Endothelial cell of umbilical vein (primary cell): ENCODE measurements around the gene CNNM4. TPM values are rescaled to one million over a fixed set of nuclear protein-coding genes. Genes with fewer than 3 reads are reported as not detected.

ENCODE experiments used
- BruUV-seq: library from RNA; stranded (reverse); fragments of 400-500 nt; replicated peaks from 2 replicates; lab custom pipeline; 2021; lab: Mats Ljungman, UMichigan
- CTCF ChIA-PET: fragments of 300-600, 350-600 bp; sonication (Branson Sonifier 250); formaldehyde crosslinking; loops from one replicate; lab custom pipeline; 2021; ENCODE audit warnings: antibody characterized with exemption, inconsistent platforms; lab: Charles Lee
- POLR2A ChIA-PET: fragments of 300-600, 350-600 bp; sonication (Branson Sonifier 250); formaldehyde crosslinking; loops from one replicate; lab custom pipeline; 2021; ENCODE audit warnings: antibody characterized with exemption, inconsistent platforms; lab: Charles Lee
- DNase-seq: peaks from one replicate; pipeline ENCODE4 v3.0.0-alpha.2; 2011; ENCODE audit warnings: low read depth, low spot score
- FAIRE-seq: peaks from 2 replicates; lab custom pipeline; 2011; peaks lifted over from hg19 to GRCh38; lab: Jason Lieb, UNC
- H2AFZ ChIP-seq: 2 replicates; pipeline ENCODE4 v1.6.0; 2012; ENCODE audit warnings: low read depth, low read length, control low read depth, inconsistent platforms
- H3K27ac ChIP-seq: 2 replicates; pipeline ENCODE4 v1.5.1; 2011; ENCODE audit warnings: low read depth, mild to moderate bottlenecking, control low read depth, low read length, moderate library complexity; ENCODE audit not compliant: insufficient read depth
- H3K27me3 ChIP-seq, 2 experiments: 2 replicates each; pipeline versions ENCODE4 v1.6.0 to v1.6.1; 2011; ENCODE audit warnings: low read length in 2 of 2, mixed read lengths in 1 of 2; ENCODE audit not compliant: control insufficient read depth in 2 of 2, insufficient read depth in 2 of 2
- H3K36me3 ChIP-seq, 2 experiments: 2 replicates in 1 of 2; 3 replicates in 1 of 2; pipeline ENCODE4 v1.5.1; 2011; ENCODE audit warnings: low read length in 2 of 2, mild to moderate bottlenecking in 1 of 2, moderate library complexity in 1 of 2; ENCODE audit not compliant: control insufficient read depth in 2 of 2, insufficient read depth in 2 of 2; ENCODE audit errors: extremely low read depth in 1 of 2
- H3K4me1 ChIP-seq: 3 replicates; pipeline ENCODE4 v1.5.1; 2011; ENCODE audit warnings: mild to moderate bottlenecking, low read length; ENCODE audit not compliant: control insufficient read depth, insufficient read depth; ENCODE audit errors: extremely low read depth
- H3K4me2 ChIP-seq: 2 replicates; pipeline ENCODE4 v1.6.1; 2011; ENCODE audit warnings: low read length, control low read depth, mixed read lengths; ENCODE audit not compliant: insufficient read depth
- H3K4me3 ChIP-seq, 3 experiments: fragments of 200-600 bp in 1 of 3; sonication (generic), shearing (Covaris generic) in 1 of 3; replicated peaks in 1 of 3; 2 replicates each; pipeline ENCODE4 v1.5.1; 2011 to 2016; ENCODE audit warnings: control low read depth in 3 of 3, low read length in 3 of 3, mild to moderate bottlenecking in 2 of 3, inconsistent platforms in 1 of 3, low read depth in 1 of 3, moderate library complexity in 1 of 3; ENCODE audit not compliant: insufficient read depth in 1 of 3
- H3K79me2 ChIP-seq: 2 replicates; pipeline ENCODE4 v1.6.0; 2012; ENCODE audit warnings: low read length, inconsistent platforms; ENCODE audit not compliant: control insufficient read depth, insufficient read depth
- H3K9ac ChIP-seq: replicated peaks from 2 replicates; pipeline ENCODE3; 2011; ENCODE audit warnings: low read length, control low read depth; ENCODE audit not compliant: insufficient read depth; ENCODE audit errors: extremely low read depth
- H3K9me1 ChIP-seq: replicated peaks from 3 replicates; pipeline ENCODE4 v1.6.0; 2011; ENCODE audit warnings: mild to moderate bottlenecking, low read length; ENCODE audit not compliant: control insufficient read depth, insufficient read depth; ENCODE audit errors: extremely low read depth
- H3K9me3 ChIP-seq: replicated peaks from 2 replicates; pipeline ENCODE4 v1.5.1; 2012; ENCODE audit warnings: low read length, inconsistent platforms; ENCODE audit not compliant: control insufficient read depth, insufficient read depth
- H4K20me1 ChIP-seq: replicated peaks from 2 replicates; pipeline ENCODE3; 2011; ENCODE audit warnings: mild to moderate bottlenecking, low read length; ENCODE audit not compliant: control insufficient read depth, insufficient read depth; ENCODE audit errors: extremely low read depth
- EZH2 ChIP-seq: IDR thresholded peaks from 2 replicates; pipeline ENCODE4 v1.6.1; 2012; ENCODE audit warnings: borderline replicate concordance, low read depth, mild to moderate bottlenecking, moderate library complexity, low read length, inconsistent platforms; ENCODE audit not compliant: severe bottlenecking
- FOS ChIP-seq: IDR thresholded peaks from 2 replicates; pipeline ENCODE4 v1.6.1; 2011; ENCODE audit warnings: mild to moderate bottlenecking, low read length, moderate library complexity, borderline replicate concordance; ENCODE audit not compliant: insufficient read depth
- GATA2 ChIP-seq: IDR thresholded peaks from 2 replicates; pipeline ENCODE4 v1.7.0; 2011; ENCODE audit warnings: low read depth, mild to moderate bottlenecking, moderate library complexity, mixed read lengths, low read length; ENCODE audit not compliant: insufficient read length, insufficient read depth
- JUN ChIP-seq: IDR thresholded peaks from 2 replicates; pipeline ENCODE4 v1.6.1; 2011; ENCODE audit warnings: borderline replicate concordance, low read depth; ENCODE audit not compliant: insufficient read length, insufficient read depth
- MAX ChIP-seq: IDR thresholded peaks from 2 replicates; pipeline ENCODE4 v1.6.1; 2011; ENCODE audit not compliant: insufficient read depth, insufficient read length
- MYC ChIP-seq: IDR thresholded peaks from one replicate; pipeline ENCODE4 v1.6.1; 2011; ENCODE audit warnings: mild to moderate bottlenecking, low read depth, low read length
- POLR2A ChIP-seq: IDR thresholded peaks from 2 replicates; pipeline ENCODE4 v1.6.1; 2012; ENCODE audit warnings: low read depth, mild to moderate bottlenecking, control low read depth, low read length
- POLR2AphosphoS5 ChIP-seq: IDR thresholded peaks from 2 replicates; pipeline ENCODE4 v1.6.1; 2012; ENCODE audit warnings: low read depth, mild to moderate bottlenecking, control low read depth, low read length, moderate library complexity; ENCODE audit not compliant: insufficient read depth
- dilution Hi-C: fragments of 300-500 bp; cut with MboI; formaldehyde crosslinking; loops from one replicate; pipeline ENCODE4 v1.15.0; 2019; ENCODE audit warnings: low sequenced_read_pairs; ENCODE audit not compliant: extremely low pct_ligation_motif_present
- intact Hi-C: fragments of 100-400 bp; cut with micrococcal nuclease; formaldehyde crosslinking; loops from one replicate; pipeline ENCODE4 v1.10.0; 2022
- polyA plus RNA-seq, 4 experiments: library from polyadenylated mRNA; depleted of rRNA in 3 of 4; stranded (reverse) in 3 of 4; unstranded in 1 of 4; fragments of >200 nt; gene quantifications; 2 replicates each; pipeline versions ENCODE4 v1.2.1 to v1.2.3, GENCODE V29; 2011 to 2012; ENCODE audit warnings: missing spikeins in 1 of 4
- total RNA-seq: library from RNA; stranded (reverse); gene quantifications from 2 replicates; pipeline ENCODE4 v1.2.3, GENCODE V29; 2021
- TF ChIP-seq, protein P1 (sequence below), 2 donors: IDR thresholded peaks; 1 replicate in 1 of 2; 2 replicates in 1 of 2; pipeline ENCODE4 v1.5.1; 2011; ENCODE audit warnings: low read length in 2 of 2, mild to moderate bottlenecking in 2 of 2, moderate library complexity in 2 of 2, control low read depth in 1 of 2, inconsistent platforms in 1 of 2, low read depth in 1 of 2; ENCODE audit not compliant: insufficient read depth in 1 of 2; ENCODE audit errors: extremely low read depth in 1 of 2

The CNNM4 gene
- total and polyA plus RNA-seq, 2 donors (not counting 3 experiments of a cell fraction or from before 2014, with no cell fraction given) = 4.7 to 5.3 TPM

GRCh38 chr2:96810783-96811192 lies 50.1 kb downstream of the CNNM4 start:
- intact Hi-C loops (no loop called here), dilution Hi-C loops (no loop called here)
- CTCF ChIA-PET = interaction anchor here (0.6 to 3.6 kb wide), 2 partner anchors 10 to 37 kb away, joined by 3 to 12 read pairs; no protein-coding TSS in a partner anchor
- Histone ChIP-seq H3K36me3 (no peaks in the 10 kb centered on the region), H3K27ac (no peak overlapping the region), H2AFZ (no peak overlapping the region), H3K9me1 (no peaks in the 10 kb centered on the region), H3K27me3 (no peaks in the 10 kb centered on the region), H3K9me3 (no peaks in the 10 kb centered on the region), H3K79me2 (no peaks in the 10 kb centered on the region), H3K9ac (no peak overlapping the region), H3K4me1 (peaks cover 5% of the 10 kb centered on the region), H4K20me1 (no peaks in the 10 kb centered on the region), H3K4me3 (no peak overlapping the region), H3K4me2 (no peak overlapping the region)
- TF ChIP-seq FOS (no peak), MAX (no peak), POLR2AphosphoS5 (no peak), POLR2A (no peak), MYC (no peak), EZH2 (no peak), JUN (no peak), GATA2 (no peak)
- TF ChIP-seq, protein P1, sequence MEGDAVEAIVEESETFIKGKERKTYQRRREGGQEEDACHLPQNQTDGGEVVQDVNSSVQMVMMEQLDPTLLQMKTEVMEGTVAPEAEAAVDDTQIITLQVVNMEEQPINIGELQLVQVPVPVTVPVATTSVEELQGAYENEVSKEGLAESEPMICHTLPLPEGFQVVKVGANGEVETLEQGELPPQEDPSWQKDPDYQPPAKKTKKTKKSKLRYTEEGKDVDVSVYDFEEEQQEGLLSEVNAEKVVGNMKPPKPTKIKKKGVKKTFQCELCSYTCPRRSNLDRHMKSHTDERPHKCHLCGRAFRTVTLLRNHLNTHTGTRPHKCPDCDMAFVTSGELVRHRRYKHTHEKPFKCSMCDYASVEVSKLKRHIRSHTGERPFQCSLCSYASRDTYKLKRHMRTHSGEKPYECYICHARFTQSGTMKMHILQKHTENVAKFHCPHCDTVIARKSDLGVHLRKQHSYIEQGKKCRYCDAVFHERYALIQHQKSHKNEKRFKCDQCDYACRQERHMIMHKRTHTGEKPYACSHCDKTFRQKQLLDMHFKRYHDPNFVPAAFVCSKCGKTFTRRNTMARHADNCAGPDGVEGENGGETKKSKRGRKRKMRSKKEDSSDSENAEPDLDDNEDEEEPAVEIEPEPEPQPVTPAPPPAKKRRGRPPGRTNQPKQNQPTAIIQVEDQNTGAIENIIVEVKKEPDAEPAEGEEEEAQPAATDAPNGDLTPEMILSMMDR (IDR thresholded peaks at IDR 0.05; ENCODE audit: extremely low read depth in 1 of 2, insufficient read depth in 1 of 2, low read depth in 1 of 2, low read length in 2 of 2) = no peak
- FAIRE-seq = no peak
- BruUV-seq = no TSS peak
- DNase-seq = no peak
- POLR2A ChIA-PET = no interaction called here
